ENCODE measurements around the gene RND3.

DNA sequence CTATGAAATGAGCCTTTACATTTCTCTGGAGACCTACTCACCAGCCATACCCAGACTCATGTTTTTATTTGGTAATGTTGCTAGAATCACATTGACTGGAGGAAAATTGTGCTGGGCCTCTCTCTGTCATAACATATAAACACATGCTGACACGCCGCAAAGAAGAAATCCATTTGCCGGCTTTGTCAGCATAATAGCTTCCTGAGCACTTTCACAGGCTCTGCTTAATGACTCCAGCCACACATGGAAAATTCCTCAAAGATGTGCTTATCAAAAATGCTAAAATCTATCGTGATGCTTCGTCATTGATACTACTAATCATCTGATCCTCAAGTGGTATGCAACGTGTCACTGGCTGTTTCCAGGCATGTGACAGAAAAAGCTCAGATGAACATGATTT, 63.1 kb downstream of the RND3 start:
- no peak for TF ChIP-seq MAFK (IDR thresholded peaks at IDR 0.05; ENCODE audit: partially characterized antibody)
- no peak for TF ChIP-seq SMC3 (IDR thresholded peaks at IDR 0.05)
